HepG2 (cell line): ENCODE data around the gene RPS2. TPM values are rescaled to one million over a fixed set of nuclear protein-coding genes. Genes with fewer than 3 reads are reported as not detected.
A peak's percentile ranks its signal among the peaks of the same experiment; 100 is the strongest.

Experiments used
- ERF ChIP-seq: IDR thresholded peaks from 2 replicates; pipeline ENCODE4 v1.6.1; 2018; ENCODE audit warnings: missing biosample characterization, missing genetic modification reagents
- FOXK1 ChIP-seq: sonication (generic); formaldehyde crosslinking; IDR thresholded peaks from 2 replicates; pipeline ENCODE4 v1.4.0; 2020; ENCODE audit warnings: low read depth, missing genetic modification reagents, borderline replicate concordance
- NFE2L1 ChIP-seq: sonication (generic); formaldehyde crosslinking; IDR thresholded peaks from 2 replicates; pipeline ENCODE4 v1.4.0; 2020; ENCODE audit warnings: missing genetic modification reagents, mild to moderate bottlenecking, borderline replicate concordance
- RBM22 ChIP-seq: fragments of 200-400 bp; formaldehyde crosslinking; optimal IDR thresholded peaks from 2 replicates; pipeline ENCODE3; 2017; ENCODE audit warnings: mild to moderate bottlenecking, low read length, moderate library complexity
- REL ChIP-seq: sonication (generic); formaldehyde crosslinking; conservative IDR thresholded peaks from 2 replicates; pipeline ENCODE4 v1.8.0; 2022; ENCODE audit warnings: mild to moderate bottlenecking, missing genetic modification reagents, moderate library complexity
- RFXAP ChIP-seq: sonication (generic); formaldehyde crosslinking; IDR thresholded peaks from 2 replicates; pipeline ENCODE4 v1.4.0; 2020; ENCODE audit warnings: missing genetic modification reagents, borderline replicate concordance
- SALL2 ChIP-seq: sonication (generic); formaldehyde crosslinking; IDR thresholded peaks from 2 replicates; pipeline ENCODE4 v1.8.1; 2023; ENCODE audit warnings: mild to moderate bottlenecking, missing genetic modification reagents, inconsistent platforms
- SP2 ChIP-seq: sonication (generic); formaldehyde crosslinking; IDR thresholded peaks from 2 replicates; pipeline ENCODE4 v1.5.1; 2020; ENCODE audit warnings: mild to moderate bottlenecking, missing genetic modification reagents
- SRF ChIP-seq: IDR thresholded peaks from 2 replicates; pipeline ENCODE4 v1.6.1; 2011; ENCODE audit warnings: mild to moderate bottlenecking, low read depth, low read length, moderate library complexity
- ZNF143 ChIP-seq: sonication (generic); formaldehyde crosslinking; IDR thresholded peaks from 2 replicates; pipeline ENCODE4 v1.4.0; 2020; ENCODE audit warnings: missing genetic modification reagents
- ZNF207 ChIP-seq: fragments of 450-650 bp; IDR thresholded peaks from 2 replicates; pipeline ENCODE4 v1.6.1; 2016; ENCODE audit warnings: antibody characterized with exemption, borderline replicate concordance
- ZNF383 ChIP-seq: sonication (generic); formaldehyde crosslinking; IDR thresholded peaks from 2 replicates; pipeline ENCODE4 v1.4.0; 2020; ENCODE audit warnings: missing genetic modification reagents, mild to moderate bottlenecking, borderline replicate concordance
- ZNF484 ChIP-seq: sonication (generic); formaldehyde crosslinking; IDR thresholded peaks from 2 replicates; pipeline ENCODE4 v1.5.1; 2020; ENCODE audit warnings: mild to moderate bottlenecking, low read depth, missing genetic modification reagents, borderline replicate concordance
- ZNF780A ChIP-seq: sonication (generic); formaldehyde crosslinking; IDR thresholded peaks from 2 replicates; pipeline ENCODE4 v1.8.0; 2022; ENCODE audit warnings: mild to moderate bottlenecking, missing genetic modification reagents, moderate library complexity
- polyA plus RNA-seq, 8 experiments: library from polyadenylated mRNA; depleted of rRNA in 3 of 8; stranded (reverse) in 7 of 8; unstranded in 1 of 8; fragments of >200 nt; fragmentation: Illumina TruSeq in 4 of 8; extraction: Trizol in 4 of 8; gene quantifications; 2 replicates each; pipeline versions ENCODE4 v1.2.1 to v1.2.3, GENCODE V29; 2011 to 2016; ENCODE audit warnings: low read depth in 4 of 8, missing spikeins in 1 of 8, mixed read lengths in 1 of 8; ENCODE audit not compliant: insufficient read depth in 1 of 8
- total RNA-seq, 5 experiments: library from RNA; depleted of rRNA; stranded (reverse); fragments of >200 nt; fragmentation: Illumina TruSeq; extraction: Trizol; gene quantifications; 2 replicates each; pipeline ENCODE4 v1.2.3, GENCODE V29; 2016; ENCODE audit warnings: low read depth in 1 of 5
- TF ChIP-seq, protein P1 (sequence below), 2 experiments: fragments of 450-650 bp in 1 of 2; sonication (generic) in 1 of 2; formaldehyde crosslinking in 1 of 2; IDR thresholded peaks; 2 replicates each; pipeline versions ENCODE4 v1.6.1 to v1.8.0; 2016 to 2022; ENCODE audit warnings: antibody characterized with exemption in 1 of 2, mild to moderate bottlenecking in 1 of 2, missing genetic modification reagents in 1 of 2
- TF ChIP-seq, protein P2 (sequence below): sonication (generic); IDR thresholded peaks from 2 replicates; pipeline ENCODE4 v1.6.1; 2016; ENCODE audit warnings: low read depth, borderline replicate concordance
- TF ChIP-seq, protein P3 (sequence below): sonication (generic); formaldehyde crosslinking; conservative IDR thresholded peaks from 2 replicates; pipeline ENCODE4 v1.4.0; 2020; ENCODE audit warnings: missing genetic modification reagents

The RPS2 gene
- total and polyA plus RNA-seq, 2 of the 13 experiments (the other 11 are each of a cell fraction or from before 2014, with no cell fraction given) = 1,908 to 4,514 TPM

DNA sequence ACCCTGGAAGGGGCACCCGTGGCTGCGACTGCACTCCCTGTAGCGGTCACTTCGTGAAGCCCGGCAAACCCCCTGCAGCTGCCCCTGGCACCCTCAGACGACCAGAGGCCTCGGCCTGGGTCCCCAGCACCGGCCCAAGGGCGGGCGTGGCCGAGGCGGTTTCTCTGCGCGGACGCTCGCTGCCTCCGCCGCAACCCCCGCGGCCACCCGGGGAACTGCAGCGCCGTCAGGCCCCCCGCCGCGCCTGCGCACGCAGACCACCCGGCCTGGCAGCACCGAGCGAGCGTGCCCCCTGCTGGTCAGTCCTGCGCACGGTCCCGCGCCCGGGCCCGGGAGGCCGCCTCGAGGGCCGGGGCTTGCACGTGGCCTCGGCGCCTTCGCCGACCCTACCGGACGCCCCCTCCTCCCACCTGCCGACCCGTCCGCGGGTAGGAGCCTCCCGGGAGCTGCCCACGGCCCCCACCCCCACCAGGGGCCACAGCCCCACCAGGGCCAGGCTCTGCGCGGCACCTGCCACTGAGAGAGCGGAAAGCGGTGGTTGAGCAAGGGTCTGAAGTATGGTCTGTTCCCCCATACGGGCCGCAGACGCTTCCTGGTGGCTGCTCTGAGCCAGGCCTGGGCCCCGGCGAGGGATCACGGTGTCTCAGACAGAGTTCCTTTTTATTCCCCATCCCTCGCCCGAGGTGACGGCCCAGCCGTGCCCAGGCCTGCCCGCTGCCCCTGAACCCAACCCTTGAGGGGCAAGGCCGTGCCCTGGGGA lies 34.9 kb downstream of the RPS2 start (continued):
- TF ChIP-seq, protein P1, sequence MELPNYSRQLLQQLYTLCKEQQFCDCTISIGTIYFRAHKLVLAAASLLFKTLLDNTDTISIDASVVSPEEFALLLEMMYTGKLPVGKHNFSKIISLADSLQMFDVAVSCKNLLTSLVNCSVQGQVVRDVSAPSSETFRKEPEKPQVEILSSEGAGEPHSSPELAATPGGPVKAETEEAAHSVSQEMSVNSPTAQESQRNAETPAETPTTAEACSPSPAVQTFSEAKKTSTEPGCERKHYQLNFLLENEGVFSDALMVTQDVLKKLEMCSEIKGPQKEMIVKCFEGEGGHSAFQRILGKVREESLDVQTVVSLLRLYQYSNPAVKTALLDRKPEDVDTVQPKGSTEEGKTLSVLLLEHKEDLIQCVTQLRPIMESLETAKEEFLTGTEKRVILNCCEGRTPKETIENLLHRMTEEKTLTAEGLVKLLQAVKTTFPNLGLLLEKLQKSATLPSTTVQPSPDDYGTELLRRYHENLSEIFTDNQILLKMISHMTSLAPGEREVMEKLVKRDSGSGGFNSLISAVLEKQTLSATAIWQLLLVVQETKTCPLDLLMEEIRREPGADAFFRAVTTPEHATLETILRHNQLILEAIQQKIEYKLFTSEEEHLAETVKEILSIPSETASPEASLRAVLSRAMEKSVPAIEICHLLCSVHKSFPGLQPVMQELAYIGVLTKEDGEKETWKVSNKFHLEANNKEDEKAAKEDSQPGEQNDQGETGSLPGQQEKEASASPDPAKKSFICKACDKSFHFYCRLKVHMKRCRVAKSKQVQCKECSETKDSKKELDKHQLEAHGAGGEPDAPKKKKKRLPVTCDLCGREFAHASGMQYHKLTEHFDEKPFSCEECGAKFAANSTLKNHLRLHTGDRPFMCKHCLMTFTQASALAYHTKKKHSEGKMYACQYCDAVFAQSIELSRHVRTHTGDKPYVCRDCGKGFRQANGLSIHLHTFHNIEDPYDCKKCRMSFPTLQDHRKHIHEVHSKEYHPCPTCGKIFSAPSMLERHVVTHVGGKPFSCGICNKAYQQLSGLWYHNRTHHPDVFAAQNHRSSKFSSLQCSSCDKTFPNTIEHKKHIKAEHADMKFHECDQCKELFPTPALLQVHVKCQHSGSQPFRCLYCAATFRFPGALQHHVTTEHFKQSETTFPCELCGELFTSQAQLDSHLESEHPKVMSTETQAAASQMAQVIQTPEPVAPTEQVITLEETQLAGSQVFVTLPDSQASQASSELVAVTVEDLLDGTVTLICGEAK (IDR thresholded peaks at IDR 0.05) = no peak
- TF ChIP-seq, protein P1 (CRISPR knock-in tag; IDR thresholded peaks at IDR 0.05) = 0 out of 2 replicates have a peak, but pooled peaks have one; percentile 6
- TF ChIP-seq NFE2L1 (no peak), ZNF207 (no peak), REL (CRISPR knock-in tag) (no peak), SRF (no peak), ZNF484 (CRISPR knock-in tag) (no peak), ZNF780A (CRISPR knock-in tag) (no peak), FOXK1 (CRISPR knock-in tag) (no peak), SALL2 (CRISPR knock-in tag) (peak; percentile 76), ZNF383 (CRISPR knock-in tag) (peak; percentile 85; the same call in 1 of the 2 replicates), ZNF143 (CRISPR knock-in tag) (no peak), RFXAP (CRISPR knock-in tag) (peak; percentile 77; the same call in 1 of the 2 replicates), RBM22 (no peak), SP2 (no peak; the same call in 1 of the 2 replicates), ERF (peak; percentile 67; the same call in 1 of the 2 replicates)
- TF ChIP-seq, protein P2, sequence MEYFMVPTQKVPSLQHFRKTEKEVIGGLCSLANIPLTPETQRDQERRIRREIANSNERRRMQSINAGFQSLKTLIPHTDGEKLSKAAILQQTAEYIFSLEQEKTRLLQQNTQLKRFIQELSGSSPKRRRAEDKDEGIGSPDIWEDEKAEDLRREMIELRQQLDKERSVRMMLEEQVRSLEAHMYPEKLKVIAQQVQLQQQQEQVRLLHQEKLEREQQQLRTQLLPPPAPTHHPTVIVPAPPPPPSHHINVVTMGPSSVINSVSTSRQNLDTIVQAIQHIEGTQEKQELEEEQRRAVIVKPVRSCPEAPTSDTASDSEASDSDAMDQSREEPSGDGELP = no peak
- TF ChIP-seq, protein P3, sequence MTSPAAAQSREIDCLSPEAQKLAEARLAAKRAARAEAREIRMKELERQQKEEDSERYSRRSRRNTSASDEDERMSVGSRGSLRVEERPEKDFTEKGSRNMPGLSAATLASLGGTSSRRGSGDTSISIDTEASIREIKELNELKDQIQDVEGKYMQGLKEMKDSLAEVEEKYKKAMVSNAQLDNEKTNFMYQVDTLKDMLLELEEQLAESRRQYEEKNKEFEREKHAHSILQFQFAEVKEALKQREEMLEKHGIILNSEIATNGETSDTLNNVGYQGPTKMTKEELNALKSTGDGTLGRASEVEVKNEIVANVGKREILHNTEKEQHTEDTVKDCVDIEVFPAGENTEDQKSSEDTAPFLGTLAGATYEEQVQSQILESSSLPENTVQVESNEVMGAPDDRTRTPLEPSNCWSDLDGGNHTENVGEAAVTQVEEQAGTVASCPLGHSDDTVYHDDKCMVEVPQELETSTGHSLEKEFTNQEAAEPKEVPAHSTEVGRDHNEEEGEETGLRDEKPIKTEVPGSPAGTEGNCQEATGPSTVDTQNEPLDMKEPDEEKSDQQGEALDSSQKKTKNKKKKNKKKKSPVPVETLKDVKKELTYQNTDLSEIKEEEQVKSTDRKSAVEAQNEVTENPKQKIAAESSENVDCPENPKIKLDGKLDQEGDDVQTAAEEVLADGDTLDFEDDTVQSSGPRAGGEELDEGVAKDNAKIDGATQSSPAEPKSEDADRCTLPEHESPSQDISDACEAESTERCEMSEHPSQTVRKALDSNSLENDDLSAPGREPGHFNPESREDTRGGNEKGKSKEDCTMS (CRISPR knock-in tag) = no peak
